Cardiac fibroblast (primary cell): ENCODE results near the gene RBM34.

ENCODE experiments used
- DNase-seq, 2 donors: peaks; one replicate each; pipeline versions ENCODE4 v3.0.0 to v3.0.0-alpha.2; 2010; ENCODE audit warnings: low read depth in 2 of 2
- H3K4me3 ChIP-seq, 2 donors: replicated peaks in 1 of 2; 1 replicate in 1 of 2; 2 replicates in 1 of 2; pipeline ENCODE4 v1.5.1; 2011; ENCODE audit warnings: low read depth in 2 of 2, low read length in 2 of 2, mild to moderate bottlenecking in 2 of 2, moderate library complexity in 1 of 2
- TF ChIP-seq, protein P1 (sequence below): IDR thresholded peaks from one replicate; pipeline ENCODE4 v1.5.1; 2011; ENCODE audit warnings: low read depth, mild to moderate bottlenecking, low read length, inconsistent platforms

The RBM34 gene

DNA sequence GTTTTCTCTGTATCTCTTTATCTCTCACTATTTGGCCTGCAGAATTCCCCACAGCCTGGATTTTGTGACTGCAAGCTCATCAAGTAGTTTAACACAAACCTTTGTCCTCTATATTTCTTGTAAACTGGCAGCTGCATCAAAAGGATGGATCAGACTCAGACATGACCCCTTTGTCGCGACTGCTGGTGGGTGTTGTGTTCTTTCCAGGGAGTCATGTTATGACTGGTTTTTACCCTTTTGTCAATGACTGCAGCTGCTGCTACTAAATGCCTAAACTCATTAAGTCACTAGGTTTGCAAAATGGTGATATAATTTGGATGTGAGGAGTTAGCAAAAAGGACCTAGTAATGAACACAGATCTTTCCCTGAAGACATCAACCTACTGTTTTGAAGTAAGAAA lies 22.2 kb downstream of the RBM34 start:
- H3K4me3 ChIP-seq: no peak overlapping the region
- DNase-seq: no peak
- TF ChIP-seq, protein P1, sequence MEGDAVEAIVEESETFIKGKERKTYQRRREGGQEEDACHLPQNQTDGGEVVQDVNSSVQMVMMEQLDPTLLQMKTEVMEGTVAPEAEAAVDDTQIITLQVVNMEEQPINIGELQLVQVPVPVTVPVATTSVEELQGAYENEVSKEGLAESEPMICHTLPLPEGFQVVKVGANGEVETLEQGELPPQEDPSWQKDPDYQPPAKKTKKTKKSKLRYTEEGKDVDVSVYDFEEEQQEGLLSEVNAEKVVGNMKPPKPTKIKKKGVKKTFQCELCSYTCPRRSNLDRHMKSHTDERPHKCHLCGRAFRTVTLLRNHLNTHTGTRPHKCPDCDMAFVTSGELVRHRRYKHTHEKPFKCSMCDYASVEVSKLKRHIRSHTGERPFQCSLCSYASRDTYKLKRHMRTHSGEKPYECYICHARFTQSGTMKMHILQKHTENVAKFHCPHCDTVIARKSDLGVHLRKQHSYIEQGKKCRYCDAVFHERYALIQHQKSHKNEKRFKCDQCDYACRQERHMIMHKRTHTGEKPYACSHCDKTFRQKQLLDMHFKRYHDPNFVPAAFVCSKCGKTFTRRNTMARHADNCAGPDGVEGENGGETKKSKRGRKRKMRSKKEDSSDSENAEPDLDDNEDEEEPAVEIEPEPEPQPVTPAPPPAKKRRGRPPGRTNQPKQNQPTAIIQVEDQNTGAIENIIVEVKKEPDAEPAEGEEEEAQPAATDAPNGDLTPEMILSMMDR: no peak

DNA sequence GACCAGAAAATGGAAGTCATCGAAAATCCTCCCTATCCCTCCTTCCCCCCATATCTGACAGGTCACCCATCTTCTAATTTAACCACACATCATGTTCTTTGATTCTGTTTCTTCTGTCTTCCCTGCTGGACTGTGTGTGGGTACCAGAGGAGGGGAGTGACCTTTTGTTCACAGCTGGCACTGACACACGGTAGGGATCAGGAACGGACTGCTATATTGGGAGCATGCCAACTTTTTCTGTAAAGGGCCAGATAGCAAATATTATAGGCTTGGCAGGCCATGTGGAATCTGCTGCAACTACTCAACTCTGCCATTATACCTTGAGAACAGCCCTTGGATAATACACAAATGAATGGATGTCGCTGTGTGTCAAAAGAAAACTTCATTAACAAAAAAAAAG lies 24.9 kb downstream of the RBM34 start:
- no peak for DNase-seq
- TF ChIP-seq, protein P1: no peak
- no peak overlapping the region for H3K4me3 ChIP-seq

DNA sequence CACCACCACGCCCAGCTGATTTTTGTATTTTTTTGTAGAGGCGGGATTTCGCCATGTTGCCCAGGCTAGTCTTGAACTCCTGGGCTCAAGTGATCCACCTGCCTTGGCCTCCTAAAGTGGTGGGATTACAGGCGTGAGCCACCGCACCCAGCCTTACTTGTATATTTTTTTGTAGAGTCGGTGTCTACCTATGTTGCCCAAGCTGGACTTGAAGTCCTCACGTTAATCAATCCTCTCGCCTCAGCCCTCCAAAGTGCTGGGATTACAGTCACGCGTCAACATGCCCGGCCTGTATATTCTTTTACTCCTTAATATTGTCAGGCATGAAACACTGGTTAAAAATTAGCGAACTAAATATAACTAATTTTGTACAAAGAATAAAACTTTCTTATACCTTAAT lies 26.9 kb downstream of the RBM34 start:
- no peak for DNase-seq
- H3K4me3 ChIP-seq: no peak overlapping the region
- TF ChIP-seq, protein P1: no peak

DNA sequence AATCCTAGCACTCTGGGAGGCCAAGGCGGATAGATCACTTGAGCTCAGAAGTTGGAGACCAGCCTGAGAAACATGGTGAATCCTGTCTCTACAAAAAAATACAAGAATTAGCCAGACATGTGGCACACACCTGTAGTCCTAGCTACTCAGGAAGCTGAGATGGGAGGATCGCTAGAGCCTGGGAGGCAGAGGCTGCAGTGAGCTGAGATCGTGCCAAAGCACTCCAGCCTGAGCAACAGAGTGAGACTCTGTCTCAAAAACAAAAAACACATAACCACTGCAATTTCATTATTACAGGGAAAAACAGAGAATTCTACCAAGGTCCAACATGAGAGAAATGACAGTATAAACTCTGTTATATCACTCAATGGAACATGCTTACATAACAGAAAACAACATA lies 28.0 kb downstream of the RBM34 start:
- H3K4me3 ChIP-seq: no peak overlapping the region
- TF ChIP-seq, protein P1: no peak
- DNase-seq: no peak

DNA sequence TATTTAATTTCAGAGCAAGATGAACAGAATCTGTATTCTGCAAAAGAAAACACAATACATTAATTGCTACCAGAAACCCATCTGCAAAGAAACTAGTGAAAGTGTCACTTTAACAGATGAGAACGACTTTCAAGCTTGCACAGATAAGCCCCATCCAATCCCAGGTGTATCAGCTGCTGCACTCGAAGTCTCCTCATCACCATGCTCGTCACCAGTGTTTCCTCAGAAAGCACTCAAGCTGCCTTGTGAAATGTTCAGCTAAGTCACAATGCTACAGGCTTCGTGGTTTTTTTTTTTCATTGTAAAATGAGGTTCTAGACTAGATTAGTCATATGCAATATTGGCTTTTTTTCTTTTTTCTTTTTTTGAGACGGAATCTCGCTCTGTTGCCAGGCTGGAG lies 29.1 kb downstream of the RBM34 start:
- TF ChIP-seq, protein P1: no peak
- peak in 1 of 2 donors; percentile 26 for DNase-seq
- no peak overlapping the region for H3K4me3 ChIP-seq

DNA sequence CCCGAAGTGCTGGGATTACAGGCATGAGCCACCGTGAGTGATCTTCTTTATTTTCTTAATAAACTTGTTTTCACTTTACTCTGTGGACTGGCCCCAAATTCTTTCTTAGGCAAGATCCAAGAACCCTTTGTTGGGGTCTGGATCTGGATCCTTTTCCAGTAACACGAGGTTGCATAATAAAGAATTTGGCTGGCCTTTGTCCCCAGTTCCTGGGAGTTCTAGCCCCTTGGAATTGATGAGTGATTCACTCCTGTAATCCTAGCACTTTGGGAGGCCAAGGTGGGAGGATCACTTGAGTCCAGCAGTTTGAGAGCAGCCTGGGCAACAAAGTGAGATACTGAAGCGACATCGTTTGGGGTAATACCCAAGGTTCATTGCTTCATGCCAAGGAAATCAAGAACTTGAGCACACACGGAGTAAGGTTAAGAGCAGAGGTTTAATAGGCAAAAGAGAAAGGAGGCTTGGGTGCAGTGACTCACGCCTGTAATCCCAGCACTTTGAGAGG lies 30.2 kb downstream of the RBM34 start:
- TF ChIP-seq, protein P1: no peak
- DNase-seq: no peak
- H3K4me3 ChIP-seq: no peak overlapping the region
